CD4-positive, alpha-beta T cell (primary cell): ENCODE data around the gene ELMO1. TPM values are rescaled to one million over a fixed set of nuclear protein-coding genes. Genes with fewer than 3 reads are reported as not detected.

Experiments
- ATAC-seq: fragments of 200-7000 bp; cut with Tn5 transposase; one replicate; pipeline ENCODE4 v1.10.0; 2022; ENCODE audit warnings: mild to moderate bottlenecking; ENCODE audit not compliant: poor library complexity
- CTCF ChIA-PET: fragments of 350-600 bp; sonication (Branson Sonifier 250); formaldehyde crosslinking; loops from one replicate; lab custom pipeline; 2021; ENCODE audit warnings: antibody characterized with exemption, inconsistent platforms; lab: Charles Lee
- POLR2A ChIA-PET: fragments of 350-600 bp; sonication (Branson Sonifier 250); formaldehyde crosslinking; loops from one replicate; lab custom pipeline; 2021; ENCODE audit warnings: antibody characterized with exemption, inconsistent platforms; lab: Charles Lee
- DNase-seq, 14 experiments: peaks; one replicate each; pipeline ENCODE4 v3.0.0-alpha.2; 2013 to 2020; ENCODE audit warnings: mixed read lengths in 2 of 14
- H3K27ac ChIP-seq, 2 donors: one replicate each; pipeline versions ENCODE4 v1.5.1 to v1.7.0; 2013; ENCODE audit warnings: low read length in 2 of 2, low read depth in 1 of 2, mild to moderate bottlenecking in 1 of 2
- H3K27me3 ChIP-seq, 2 experiments: 1 replicate in 1 of 2; 2 replicates in 1 of 2; pipeline versions ENCODE4 v1.6.1 to v1.7.0; 2013; ENCODE audit warnings: low read length in 2 of 2, control low read depth in 1 of 2, mild to moderate bottlenecking in 1 of 2, moderate library complexity in 1 of 2; ENCODE audit not compliant: insufficient read depth in 2 of 2, control insufficient read depth in 1 of 2
- H3K36me3 ChIP-seq: one replicate; pipeline ENCODE4 v1.6.1; 2013; ENCODE audit warnings: low read length, control low read depth; ENCODE audit not compliant: insufficient read depth
- H3K4me1 ChIP-seq: one replicate; pipeline ENCODE4 v1.6.1; 2013; ENCODE audit warnings: low read length, control low read depth; ENCODE audit not compliant: insufficient read depth
- H3K4me3 ChIP-seq: one replicate; pipeline ENCODE4 v1.5.1; 2013; ENCODE audit warnings: mild to moderate bottlenecking, low read length, moderate library complexity
- H3K9me3 ChIP-seq, 2 experiments: 1 replicate in 1 of 2; 2 replicates in 1 of 2; pipeline versions ENCODE4 v1.6.1 to v1.7.0; 2013; ENCODE audit warnings: low read length in 2 of 2, mild to moderate bottlenecking in 2 of 2, control low read depth in 1 of 2, moderate library complexity in 1 of 2; ENCODE audit not compliant: control insufficient read depth in 1 of 2, insufficient read depth in 1 of 2
- H3K27ac Mint-ChIP-seq: one replicate; pipeline ENCODE4 v1.8.0; 2020; ENCODE audit warnings: mixed read lengths
- H3K27me3 Mint-ChIP-seq: one replicate; pipeline ENCODE4 v1.8.0; 2021; ENCODE audit warnings: mixed read lengths
- H3K36me3 Mint-ChIP-seq: one replicate; pipeline ENCODE4 v1.8.0; 2021; ENCODE audit warnings: low read depth, mixed read lengths
- H3K4me1 Mint-ChIP-seq: one replicate; pipeline ENCODE4 v1.8.0; 2021; ENCODE audit warnings: low read depth, mixed read lengths
- H3K4me3 Mint-ChIP-seq: one replicate; pipeline ENCODE4 v1.8.0; 2020; ENCODE audit warnings: mild to moderate bottlenecking, mixed read lengths
- H3K9me3 Mint-ChIP-seq: one replicate; pipeline ENCODE4 v1.8.0; 2020; ENCODE audit warnings: mixed read lengths
- CTCF ChIP-seq: fragments of 200-600 bp; IDR thresholded peaks from one replicate; pipeline ENCODE4 v1.8.0; 2022; ENCODE audit warnings: antibody characterized with exemption, mild to moderate bottlenecking
- intact Hi-C, 2 experiments: fragments of 100-400 bp; cut with DNase I in 1 of 2; cut with micrococcal nuclease in 1 of 2; formaldehyde crosslinking; loops; one replicate each; pipeline versions ENCODE4 v1.15.1 to v1.9.0; 2023 to 2025; cut with DNase I, micrococcal nuclease
- total RNA-seq, 174 experiments: library from RNA in 2 of 174; stranded (reverse) in 2 of 174; gene quantifications; one replicate each; pipeline ENCODE4 v1.2.3 and lab custom pipeline; 2021 to 2026

The ELMO1 gene
- total RNA-seq, 2 experiments from 2014 or later, result 117 to 120 TPM

- Mint-ChIP-seq H3K27me3 (no peaks in the 10 kb centered on the region), H3K36me3 (peaks cover 77% of the 10 kb centered on the region), H3K4me1 (peaks cover 26% of the 10 kb centered on the region), H3K4me3 (no peak overlapping the region), H3K27ac (no peak overlapping the region), H3K9me3 (peaks cover 2% of the 10 kb centered on the region)
- ChIA-PET CTCF (no interaction called here), POLR2A (no interaction called here)
- ATAC-seq (no peak), DNase-seq (no peak)
- Histone ChIP-seq H3K4me3 (no peak overlapping the region), H3K27me3 (no peaks in the 10 kb centered on the region), H3K4me1 (no peaks in the 10 kb centered on the region), H3K36me3 (peaks cover 18% of the 10 kb centered on the region), H3K9me3 (no peaks in the 10 kb centered on the region), H3K27ac (no peak overlapping the region)
- intact Hi-C loops, result no loop called here
- no peak for TF ChIP-seq CTCF
Measured at GRCh38 chr7:36898186-36898585, 550.5 kb downstream of the ELMO1 start.

GRCh38 chr7:36896956-36897590, 551.6 kb downstream of the ELMO1 start:
- Mint-ChIP-seq H3K36me3 (peaks cover 77% of the 10 kb centered on the region), H3K27me3 (no peaks in the 10 kb centered on the region), H3K4me1 (peaks cover 19% of the 10 kb centered on the region), H3K27ac (no peak overlapping the region), H3K9me3 (peaks cover 2% of the 10 kb centered on the region), H3K4me3 (no peak overlapping the region)
- Histone ChIP-seq H3K9me3 (no peaks in the 10 kb centered on the region), H3K36me3 (peaks cover 29% of the 10 kb centered on the region), H3K27ac (no peak overlapping the region), H3K4me1 (no peaks in the 10 kb centered on the region), H3K4me3 (no peak overlapping the region), H3K27me3 (no peaks in the 10 kb centered on the region)
- ChIA-PET CTCF (no interaction called here), POLR2A (no interaction called here)
- ATAC-seq, result no peak
- TF ChIP-seq CTCF, result no peak
- no peak for DNase-seq
- intact Hi-C loops, result no loop called here

GRCh38 chr7:36896418-36896817, 552.2 kb downstream of the ELMO1 start:
- ATAC-seq (no peak), DNase-seq (no peak)
- H3K27me3 ChIP-seq, result no peaks in the 10 kb centered on the region
- Mint-ChIP-seq H3K4me1 (peaks cover 19% of the 10 kb centered on the region), H3K27ac (no peak overlapping the region), H3K27me3 (no peaks in the 10 kb centered on the region), H3K9me3 (no peaks in the 10 kb centered on the region), H3K4me3 (no peak overlapping the region), H3K36me3 (peaks cover 77% of the 10 kb centered on the region)
- H3K4me1 ChIP-seq, result no peaks in the 10 kb centered on the region
- intact Hi-C loops, result no loop called here
- CTCF ChIA-PET, result no interaction called here
- no peak overlapping the region for H3K27ac ChIP-seq
- no peak for TF ChIP-seq CTCF
- H3K36me3 ChIP-seq, result peaks cover 36% of the 10 kb centered on the region
- POLR2A ChIA-PET, result no interaction called here
- no peaks in the 10 kb centered on the region for H3K9me3 ChIP-seq
- H3K4me3 ChIP-seq, result no peak overlapping the region
